Measurements from ENCODE around the gene SF3A2.
"Not testable (repeated sequence)": the region's sequence is repeated elsewhere in the genome, so short reads cannot be mapped to it uniquely, and the experiment has no call there.

SF3A2 gene

DNA sequence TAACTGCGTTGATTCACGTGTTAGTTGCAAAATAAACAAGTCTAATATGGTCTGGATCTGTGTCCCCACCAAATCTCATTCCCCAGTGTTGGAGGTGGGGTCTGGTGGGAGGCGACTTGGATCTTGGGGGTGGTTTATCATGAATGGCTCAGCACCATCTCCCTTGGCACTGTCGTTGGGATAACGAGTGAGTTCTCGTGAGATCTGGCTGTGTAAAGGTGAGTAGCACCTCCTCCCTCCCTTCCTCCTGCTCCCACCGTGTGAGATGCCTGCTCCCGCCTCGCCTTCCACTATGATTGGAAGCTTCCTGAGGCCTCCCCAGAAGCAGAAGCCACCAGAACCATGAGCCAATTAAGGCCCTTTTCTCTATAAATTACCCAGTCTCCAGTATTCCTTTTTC, 40.5 kb downstream of the SF3A2 start:
- DNase-seq = no peak

DNA sequence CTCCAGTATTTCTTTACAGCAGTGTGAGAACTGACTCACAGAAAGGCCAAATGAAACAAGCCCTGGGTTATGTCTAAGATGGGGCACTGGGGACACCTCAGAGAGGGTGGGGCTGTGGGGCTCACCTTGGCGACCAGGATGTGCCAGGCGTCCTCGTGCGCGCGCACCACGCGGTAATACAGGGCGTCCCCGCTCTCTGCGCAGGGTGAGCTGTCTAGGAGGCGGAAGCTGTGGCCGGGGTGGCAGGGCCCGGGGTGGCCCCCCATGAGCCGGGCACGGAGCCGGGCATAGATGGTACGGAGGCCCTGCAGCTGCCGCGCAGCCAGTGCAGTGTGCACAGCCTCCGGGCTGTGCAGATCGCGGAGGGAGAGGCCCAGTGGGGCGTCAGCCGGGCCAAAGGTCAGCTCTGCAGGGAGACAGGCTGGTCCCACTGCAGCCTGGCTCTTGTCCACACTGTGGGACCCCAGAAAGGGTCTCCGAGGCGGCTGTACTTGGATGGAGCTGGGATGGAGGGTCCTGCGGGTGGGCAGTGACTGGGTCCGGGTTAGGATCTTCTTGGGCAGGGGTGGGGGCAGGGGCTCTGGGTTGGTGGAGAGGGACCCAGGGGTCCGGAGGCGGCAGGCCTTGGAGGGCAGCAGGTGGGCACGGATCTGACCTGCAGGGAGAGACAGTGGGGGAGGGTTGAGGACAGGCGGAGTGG, 42.0 kb downstream of the SF3A2 start:
- DNase-seq = no peak

DNA sequence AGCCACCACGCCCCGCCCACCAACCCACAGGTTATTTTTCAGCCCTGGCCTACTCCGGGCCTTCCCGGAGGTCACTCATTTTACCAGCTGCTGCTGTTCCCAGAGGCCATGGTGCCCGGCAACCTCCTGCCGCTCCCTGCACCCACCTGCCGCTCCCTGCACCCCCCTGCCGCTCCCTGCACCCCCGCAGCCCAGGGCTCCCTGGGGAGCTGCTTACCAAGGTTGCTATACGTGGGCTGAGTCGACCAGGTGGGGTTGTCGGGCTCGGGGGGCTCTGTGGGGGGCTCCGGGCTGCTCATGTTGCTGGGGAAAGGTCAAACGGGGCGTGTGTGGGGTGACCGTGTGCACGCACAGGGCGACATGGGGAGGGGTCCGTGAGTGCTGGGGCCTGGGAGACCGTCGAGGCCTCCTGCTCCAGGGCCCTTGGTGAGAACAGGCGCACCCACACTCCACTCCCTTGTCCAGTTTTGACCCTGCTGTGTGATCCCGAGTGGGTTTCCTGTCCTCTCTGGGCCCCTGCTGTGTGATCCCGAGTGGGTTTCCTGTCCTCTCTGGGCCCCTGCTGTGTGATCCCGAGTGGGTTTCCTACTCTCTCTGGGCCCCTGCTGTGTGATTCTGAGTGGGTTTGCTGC, 44.1 kb downstream of the SF3A2 start:
- no peak for DNase-seq

DNA sequence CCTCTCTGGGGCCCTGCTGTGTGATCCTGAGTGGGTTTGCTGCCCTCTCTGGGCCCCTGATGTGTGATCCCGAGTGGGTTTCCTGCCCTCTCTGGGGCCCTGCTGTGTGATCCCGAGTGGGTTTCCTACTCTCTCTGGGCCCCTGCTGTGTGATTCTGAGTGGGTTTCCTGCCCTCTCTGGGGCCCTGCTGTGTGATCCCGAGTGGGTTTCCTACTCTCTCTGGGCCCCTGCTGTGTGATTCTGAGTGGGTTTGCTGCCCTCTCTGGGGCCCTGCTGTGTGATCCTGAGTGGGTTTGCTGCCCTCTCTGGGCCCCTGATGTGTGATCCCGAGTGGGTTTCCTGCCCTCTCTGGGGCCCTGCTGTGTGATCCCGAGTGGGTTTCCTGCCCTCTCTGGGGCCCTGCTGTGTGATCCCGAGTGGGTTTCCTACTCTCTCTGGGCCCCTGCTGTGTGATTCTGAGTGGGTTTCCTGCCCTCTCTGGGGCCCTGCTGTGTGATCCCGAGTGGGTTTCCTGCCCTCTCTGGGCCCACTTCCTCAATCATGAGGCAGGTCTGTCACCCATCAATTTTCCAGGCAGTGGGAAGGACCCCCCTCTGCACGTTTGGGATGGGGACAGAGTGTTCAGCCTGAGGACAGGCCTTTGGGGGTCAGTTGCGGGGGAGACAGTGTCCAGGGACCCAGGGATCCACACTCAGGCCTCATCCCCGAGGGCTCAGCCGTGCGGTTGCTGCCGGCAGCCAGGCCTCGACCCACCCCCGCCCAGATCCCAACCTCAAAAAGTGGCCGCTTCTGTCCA, 44.8 kb downstream of the SF3A2 start:
- DNase-seq = not testable (repeated sequence)

DNA sequence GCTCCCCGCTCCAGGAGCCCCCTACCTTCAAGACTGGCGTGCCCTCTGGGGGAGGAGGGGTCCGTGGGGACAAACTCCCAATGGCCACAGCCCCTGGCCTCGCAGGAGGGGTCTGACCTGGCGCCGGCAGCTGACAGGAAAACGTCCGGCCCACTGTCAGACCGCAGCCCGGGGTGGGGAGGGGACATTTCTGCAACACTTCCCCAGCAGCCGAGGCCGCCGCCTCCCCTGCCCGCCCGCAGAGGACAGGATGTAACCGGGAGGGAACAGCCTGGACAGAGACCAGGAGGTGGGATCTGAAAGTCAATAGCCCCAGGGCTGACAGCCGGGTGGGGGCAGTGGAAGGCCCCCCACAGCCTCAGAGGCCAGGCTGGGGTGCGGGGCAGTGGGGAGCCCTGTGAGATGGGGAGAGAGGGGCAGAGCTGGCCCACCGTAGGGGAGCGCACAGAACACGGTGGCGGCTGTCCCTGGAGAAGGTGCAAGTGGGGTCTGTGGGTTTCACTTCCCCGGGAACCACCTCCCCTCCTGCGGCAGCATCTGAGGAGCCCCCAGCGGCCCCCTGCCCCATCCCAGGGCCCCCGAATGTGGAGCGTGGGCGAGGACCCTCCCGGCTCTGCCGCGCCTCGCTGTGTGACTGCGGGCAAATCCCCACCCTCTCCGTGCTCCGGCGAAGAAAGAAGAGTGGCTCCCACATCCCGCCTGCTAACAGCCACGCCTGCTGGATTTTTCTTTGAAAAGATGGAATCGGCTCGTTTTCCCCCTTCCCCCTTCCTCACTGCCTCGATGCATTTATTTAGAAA, 45.6 kb downstream of the SF3A2 start, which contains the start of gene PEAK3:
Gene PEAK3, minus strand, starts transcription at position 114 of the 800 bp plus-strand sequence. CDS start 1,244 bp downstream, outside the sequence.
- peak; percentile 37 for DNase-seq

DNA sequence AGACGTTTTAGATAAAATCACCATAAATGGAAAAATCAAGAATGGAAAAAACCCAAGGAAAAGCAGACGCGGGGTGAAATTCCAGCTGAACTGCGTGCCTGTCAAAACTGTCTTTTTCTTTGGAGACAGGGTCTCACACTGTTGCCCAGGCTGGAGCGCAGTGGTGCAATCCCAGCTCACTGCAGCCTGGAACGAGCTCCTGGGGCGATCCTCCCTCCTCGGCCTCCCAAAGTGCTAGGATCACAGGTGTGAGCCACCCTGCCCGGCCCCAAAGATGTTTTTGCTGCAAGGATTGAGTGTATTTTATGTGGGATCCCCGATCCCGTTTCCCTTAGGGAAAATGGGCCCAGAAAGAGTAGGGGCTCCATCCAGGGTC, 46.2 kb downstream of the SF3A2 start:
- DNase-seq = no peak

DNA sequence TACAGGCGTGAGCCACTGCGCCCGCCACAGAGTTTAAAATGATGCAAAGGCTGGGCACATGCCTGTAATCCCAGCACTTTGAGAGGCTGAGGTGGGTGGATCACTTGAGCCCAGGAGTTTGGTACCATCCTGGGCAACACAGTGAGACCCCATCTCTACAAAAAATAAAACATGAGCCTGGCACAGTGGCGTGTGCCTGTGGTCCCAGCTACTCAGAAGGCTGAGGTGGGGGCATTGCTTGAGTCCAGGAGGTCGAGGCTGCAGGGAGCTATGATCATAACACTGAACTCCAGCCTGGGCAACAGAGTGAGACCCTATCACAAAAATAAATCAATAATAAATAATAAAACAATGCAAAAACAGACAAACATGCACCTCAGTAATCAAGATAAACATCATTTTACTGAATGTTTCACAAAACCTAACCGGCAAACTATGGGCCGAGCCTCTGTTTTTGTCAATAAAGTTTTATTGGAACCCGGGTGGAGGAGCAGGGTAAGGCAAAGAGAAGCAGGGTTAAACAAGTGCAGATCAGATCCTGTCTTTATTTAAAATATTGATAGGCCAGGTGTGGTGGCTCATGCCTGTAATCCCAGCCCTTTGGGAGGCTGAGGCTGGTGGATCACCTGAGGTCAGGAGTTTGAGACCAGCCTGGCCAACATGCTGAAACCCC, 47.3 kb downstream of the SF3A2 start:
- no peak for DNase-seq

DNA sequence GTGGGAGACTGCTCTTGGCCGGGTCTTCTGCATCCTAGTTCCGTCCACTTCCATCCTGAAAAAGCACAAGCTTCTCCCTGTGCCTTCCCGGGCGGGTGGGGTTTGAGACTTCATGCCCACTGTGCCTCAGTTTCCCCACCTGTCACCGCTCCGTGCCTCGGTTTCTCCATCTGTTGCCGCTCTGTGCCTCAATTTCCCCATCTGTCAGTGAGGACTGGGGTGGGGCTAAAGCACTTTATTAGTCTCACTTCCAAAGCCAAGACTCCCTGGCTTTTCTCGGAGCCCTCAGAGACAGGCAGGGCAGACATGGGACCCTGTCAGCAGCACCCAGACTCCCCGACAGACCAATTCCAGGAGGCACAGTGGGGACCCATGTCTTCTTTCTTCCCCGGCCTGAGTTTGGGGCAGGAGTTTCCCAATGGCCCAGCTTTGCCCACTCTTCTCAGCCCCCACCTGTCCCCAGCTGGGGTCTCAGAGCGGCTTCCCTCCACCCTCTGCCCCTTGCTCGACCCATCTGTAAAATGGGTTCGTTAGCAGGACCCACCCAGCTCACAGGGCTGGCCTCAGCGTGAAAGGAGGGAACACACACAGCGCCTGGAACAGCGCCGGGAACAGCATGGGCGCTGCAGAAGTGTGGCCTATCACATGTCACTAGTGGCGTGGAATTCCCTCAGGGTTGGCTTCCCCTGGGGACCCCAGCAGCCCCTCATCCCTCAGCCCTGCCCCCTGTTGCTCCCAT, 49.9 kb downstream of the SF3A2 start:
- DNase-seq = no peak

DNA sequence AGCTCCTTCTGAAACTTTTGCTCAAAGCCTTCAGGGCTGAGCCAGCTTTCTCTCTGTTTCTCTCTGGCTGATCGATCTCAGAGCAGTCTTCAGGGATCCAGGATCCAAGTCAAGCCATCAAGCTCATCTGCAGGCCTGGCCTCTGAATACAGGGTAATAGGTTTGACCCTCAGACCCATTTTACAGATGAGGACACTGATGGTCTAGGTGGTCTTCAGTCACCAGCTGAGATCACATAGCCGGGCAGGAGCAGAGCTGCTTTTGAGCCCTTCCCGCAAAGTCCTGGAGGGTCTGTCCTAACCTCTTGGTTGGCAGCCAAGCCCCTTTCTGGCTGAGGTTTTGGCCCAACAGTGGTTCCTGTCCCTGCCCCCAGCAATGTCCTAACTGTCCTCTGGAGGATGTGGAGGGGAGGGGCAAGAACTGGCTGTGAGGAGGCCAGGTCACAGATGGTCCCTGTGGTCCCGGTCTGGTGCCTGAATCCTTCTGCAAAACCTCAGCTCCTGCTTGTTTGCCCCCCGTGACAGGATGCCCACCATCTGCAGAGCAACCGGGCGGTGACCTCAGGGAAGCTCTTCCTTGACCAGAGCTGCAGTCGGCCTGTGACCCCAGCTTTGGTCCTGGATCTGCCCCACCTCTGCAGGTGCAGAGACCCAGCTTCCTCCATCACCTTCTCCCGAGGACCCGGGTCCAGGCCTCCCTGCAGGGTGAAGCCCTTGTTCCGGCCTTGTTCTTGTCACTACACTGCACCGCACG, 51.1 kb downstream of the SF3A2 start:
- DNase-seq = no peak

DNA sequence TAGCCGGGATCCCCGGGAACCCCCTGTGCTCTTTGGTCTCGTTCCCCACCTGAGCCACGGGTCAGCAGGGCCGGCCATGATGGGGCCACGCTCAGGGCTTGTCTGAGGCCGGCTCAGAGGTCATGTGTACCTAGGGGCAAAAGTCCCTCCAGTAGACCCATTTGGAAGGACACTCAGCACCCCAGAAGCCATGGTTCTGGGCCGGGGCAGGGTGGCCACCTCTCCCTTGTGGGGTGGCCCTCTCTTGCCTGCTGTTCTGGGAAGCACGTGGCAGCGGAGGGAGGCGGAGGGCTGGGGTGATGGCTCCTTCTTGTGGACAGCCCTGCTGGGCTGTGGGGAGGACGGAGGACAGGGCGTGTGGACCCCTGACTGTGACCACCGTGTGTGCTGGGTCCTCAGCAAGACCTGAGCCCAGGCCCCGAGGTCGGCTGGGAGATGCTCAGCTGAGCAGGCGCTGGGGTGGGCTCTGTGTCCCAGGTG, 51.8 kb downstream of the SF3A2 start:
- no peak for DNase-seq

DNA sequence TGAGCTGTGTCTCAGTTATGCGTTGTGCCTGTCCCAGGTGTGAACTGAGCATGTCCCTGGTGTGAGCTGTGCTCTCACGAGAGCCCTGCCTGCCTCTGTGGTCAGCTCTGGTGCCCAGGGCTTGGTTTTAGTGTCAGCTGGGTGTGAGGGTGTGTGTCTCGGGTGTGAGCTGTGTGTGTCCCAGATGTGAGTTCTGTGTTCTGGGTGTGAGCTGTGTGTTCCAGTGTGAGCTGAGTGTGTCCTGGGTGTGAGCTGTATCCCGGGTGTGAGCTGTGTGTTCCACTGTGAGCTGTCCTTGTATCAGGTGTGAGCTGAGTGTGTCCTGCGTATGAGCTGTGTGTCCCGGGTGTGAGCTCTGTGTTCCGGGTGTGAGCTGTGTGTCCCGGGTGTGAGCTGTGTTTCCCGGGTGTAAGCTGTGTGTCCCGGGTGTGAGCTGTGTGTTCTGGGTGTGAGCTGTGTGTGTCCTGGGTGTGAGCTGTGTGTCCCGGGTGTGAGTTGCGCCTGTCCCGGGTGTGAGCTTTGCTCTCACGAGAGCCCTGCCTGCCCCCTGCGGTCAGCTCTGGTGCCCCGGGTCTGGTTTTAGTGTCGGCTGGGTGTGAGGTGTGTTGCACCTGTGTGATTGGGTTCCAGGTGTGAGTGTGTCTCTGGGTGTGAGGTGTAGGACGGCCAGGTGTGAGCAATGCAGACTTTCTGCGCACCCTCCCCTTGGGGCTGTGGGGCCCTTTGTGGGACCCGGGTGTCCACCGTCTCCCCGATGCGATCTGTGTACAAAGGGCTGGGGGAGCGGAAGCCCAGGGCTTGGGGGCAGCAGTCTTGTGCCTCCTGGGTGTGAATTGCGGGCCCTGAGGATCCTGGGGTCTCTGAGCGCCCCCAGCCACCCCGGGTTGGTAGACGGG, 52.4 kb downstream of the SF3A2 start:
- DNase-seq = no peak

DNA sequence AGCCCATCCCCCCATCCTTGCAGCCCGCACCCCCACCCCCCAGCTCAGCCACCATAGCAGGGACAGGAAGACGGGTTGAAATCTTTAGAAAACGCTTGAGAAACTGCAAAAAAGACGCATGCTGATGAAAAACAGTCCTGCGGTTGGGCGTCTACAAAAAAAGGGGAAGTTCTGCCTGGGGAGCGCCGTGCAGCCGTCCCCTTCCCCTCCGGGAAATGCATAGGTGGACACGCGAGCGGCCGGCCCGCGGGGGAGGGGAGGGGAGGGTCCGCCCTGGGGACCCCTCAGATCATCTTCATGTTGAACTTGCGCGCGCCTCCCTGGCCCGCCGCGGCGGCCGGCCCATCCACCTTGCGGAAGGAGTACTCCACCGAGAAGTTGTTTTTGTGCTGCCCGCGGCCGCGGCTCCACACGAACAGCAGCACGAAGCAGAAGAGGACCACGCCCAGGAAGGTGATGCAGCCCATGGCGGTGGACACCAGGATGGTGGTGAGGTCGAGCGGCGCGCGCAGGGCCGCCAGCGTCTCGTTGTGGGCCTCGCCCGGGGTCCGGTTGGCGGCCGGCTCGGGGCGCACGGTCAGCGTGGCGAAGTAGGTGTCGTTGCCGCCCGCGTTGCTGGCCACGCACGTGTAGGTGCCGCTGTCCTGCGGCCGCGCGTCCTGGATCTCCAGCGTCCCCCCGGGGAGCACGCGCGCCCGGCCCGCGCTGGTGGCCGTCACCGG, 53.3 kb downstream of the SF3A2 start:
- peak; percentile 63 for DNase-seq

DNA sequence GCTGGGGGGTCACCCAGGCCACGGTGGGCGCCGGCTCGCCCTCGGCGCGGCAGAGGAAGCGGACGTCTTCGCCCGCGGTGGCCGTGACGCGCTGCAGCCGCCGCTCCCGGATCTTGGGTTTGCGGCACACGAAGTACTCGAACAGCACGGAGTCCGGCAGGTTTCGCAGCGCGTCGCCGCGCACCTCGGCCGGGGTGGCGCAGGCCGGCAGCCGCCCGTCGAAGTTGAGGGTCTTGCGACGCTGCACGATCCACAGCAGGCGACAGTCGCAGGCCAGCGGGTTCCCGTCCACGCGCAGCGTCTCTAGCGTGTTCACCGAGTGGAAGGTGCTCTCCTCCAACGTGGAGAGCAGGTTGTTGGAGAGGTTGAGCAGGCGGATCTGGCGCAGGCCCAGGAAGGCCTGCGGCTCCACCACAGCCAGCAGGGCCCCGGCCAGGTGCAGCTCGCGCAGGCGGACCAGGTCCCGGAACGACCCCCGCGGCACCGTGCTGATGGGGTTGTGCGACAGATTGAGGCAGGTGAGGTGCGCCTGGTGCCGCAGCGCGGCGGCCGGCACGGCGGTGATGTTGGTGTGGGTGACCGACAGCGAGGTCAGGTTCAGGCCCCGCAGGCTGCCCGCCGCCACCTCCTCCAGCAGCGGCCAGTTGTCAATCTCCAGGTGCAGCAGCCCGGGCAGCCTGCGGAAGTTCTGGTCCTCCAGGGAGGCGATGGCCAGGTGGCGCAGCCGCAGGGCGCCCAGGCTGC, 54.0 kb downstream of the SF3A2 start:
- peak; percentile 37 for DNase-seq

DNA sequence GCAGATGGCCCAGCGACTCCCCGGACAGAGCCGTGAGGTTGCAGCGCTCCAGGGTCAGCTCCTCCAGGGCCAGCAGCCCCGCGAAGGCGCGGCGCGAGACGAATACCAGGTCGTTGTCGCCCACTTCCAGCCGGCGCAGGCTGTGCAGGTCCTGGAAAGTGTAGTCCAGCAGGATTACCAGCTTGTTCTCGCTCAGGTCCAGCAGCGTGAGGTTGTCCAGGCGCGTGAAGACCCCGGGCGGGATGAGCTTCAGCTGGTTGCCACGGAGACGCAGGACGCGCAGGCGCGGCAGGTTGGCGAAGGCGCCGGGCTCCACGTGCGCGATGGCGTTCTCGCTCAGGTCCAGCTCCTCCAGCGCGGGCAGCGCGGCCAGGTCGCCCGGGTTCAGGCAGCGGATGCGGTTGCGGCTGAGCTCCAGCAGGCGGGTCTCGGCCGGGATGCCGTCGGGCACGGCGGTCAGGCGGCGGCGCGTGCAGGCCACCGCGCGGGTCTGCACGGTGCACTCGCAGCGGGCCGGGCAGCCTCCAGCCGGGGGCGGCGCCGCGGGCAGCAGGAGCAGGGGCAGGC, 54.6 kb downstream of the SF3A2 start:
- no peak for DNase-seq

DNA sequence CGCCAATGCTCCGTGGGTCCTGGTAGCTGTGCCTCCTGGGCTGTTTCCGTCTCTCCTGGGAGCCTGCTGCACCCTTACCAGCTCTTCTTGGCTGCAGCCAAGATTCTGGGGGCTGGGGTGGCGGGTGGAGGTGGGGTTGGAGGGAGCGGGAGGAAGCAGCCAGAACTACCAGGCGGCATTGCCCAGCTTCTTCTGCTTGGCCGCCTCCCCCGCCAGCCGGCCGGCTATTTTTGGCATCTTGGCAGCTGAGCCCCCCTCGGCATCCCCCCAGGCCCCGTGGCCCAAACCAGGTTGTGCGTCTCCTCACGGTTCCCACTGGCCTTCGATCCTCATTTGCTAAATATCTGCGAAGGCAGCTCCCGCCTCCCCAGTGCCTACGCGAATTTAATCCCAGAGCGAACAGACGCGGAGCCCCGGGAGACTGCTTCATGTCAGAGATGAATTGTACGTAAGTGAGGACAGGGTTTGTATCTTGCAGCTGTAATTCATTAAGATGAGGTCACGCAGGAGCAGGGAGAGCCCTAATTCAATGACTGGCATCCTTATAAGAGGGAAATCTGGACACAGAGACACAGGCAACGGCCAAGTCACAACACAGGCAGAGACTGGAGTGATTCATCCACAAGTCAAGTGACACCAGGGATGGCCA, 58.2 kb downstream of the SF3A2 start:
- no peak for DNase-seq

DNA sequence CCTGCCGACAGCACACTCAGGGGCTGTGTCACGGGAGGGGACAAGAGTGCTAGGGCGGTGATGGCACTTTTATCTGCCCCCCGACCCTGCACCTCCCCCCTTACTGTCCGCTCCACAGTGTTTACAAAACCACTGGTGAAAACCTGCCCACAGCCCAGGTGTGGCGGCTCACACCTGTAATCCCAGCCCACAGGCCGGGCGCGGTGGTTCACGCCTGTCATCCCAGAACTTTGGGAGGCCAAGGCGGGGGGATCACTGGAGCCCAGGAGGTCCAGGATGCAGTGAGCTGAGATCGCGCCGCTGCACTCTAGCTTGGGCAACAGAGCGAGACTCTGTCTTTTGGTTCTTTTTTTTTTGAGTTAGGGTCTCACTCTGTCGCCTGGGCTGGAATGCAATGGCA, 59.5 kb downstream of the SF3A2 start:
- DNase-seq = no peak
